GM23338 (cell line): ENCODE measurements around the gene CDYL2. TPM values are rescaled to one million over a fixed set of nuclear protein-coding genes. Genes with fewer than 3 reads are reported as not detected.

ENCODE experiments used
- ATAC-seq: fragments of 200-7000 bp; cut with Tn5 transposase; 3 replicates; pipeline ENCODE4 v1.9.1; 2020
- DNase-seq: peaks from one replicate; pipeline ENCODE4 v3.0.0-alpha.2; 2015; ENCODE audit warnings: low spot score
- H2AFZ ChIP-seq: fragments of 200-600 bp; sonication (generic); 2 replicates; pipeline ENCODE4 v1.8.0; 2016; ENCODE audit warnings: antibody characterized with exemption, mild to moderate bottlenecking, moderate library complexity
- H3F3A ChIP-seq: fragments of 200-600 bp; sonication (generic); replicated peaks from 2 replicates; pipeline ENCODE4 v1.8.0; 2017; ENCODE audit warnings: antibody characterized with exemption, mixed run types, low read depth
- H3K27ac ChIP-seq: fragments of 200-600 bp; sonication (generic); 2 replicates; pipeline ENCODE4 v1.6.1; 2016; ENCODE audit warnings: low read depth
- H3K27me3 ChIP-seq: fragments of 200-600 bp; sonication (generic); 2 replicates; pipeline ENCODE4 v1.8.0; 2016; ENCODE audit warnings: mild to moderate bottlenecking, mixed run types, moderate library complexity; ENCODE audit not compliant: insufficient read depth
- H3K36me3 ChIP-seq: fragments of 200-600 bp; sonication (generic); 2 replicates; pipeline ENCODE4 v1.8.0; 2016; ENCODE audit warnings: mild to moderate bottlenecking; ENCODE audit not compliant: insufficient read depth
- H3K4me1 ChIP-seq: fragments of 200-600 bp; sonication (generic); 2 replicates; pipeline ENCODE4 v1.8.0; 2016; ENCODE audit warnings: mild to moderate bottlenecking, moderate library complexity; ENCODE audit not compliant: insufficient read depth
- H3K4me2 ChIP-seq: fragments of 200-600 bp; sonication (generic); 2 replicates; pipeline ENCODE4 v1.7.1; 2017; ENCODE audit warnings: mixed run types
- H3K4me3 ChIP-seq: fragments of 200-600 bp; sonication (generic); 2 replicates; pipeline ENCODE4 v1.6.1; 2016; ENCODE audit warnings: mixed run types
- H3K79me2 ChIP-seq: fragments of 200-600 bp; sonication (generic); replicated peaks from 2 replicates; pipeline ENCODE4 v1.8.0; 2017; ENCODE audit warnings: mild to moderate bottlenecking; ENCODE audit not compliant: insufficient read depth
- H3K9me2 ChIP-seq: fragments of 200-600 bp; sonication (generic); 2 replicates; pipeline ENCODE4 v1.8.0; 2017; ENCODE audit not compliant: insufficient read depth
- H4K20me1 ChIP-seq: fragments of 200-600 bp; sonication (generic); replicated peaks from 2 replicates; pipeline ENCODE4 v1.8.0; 2017; ENCODE audit warnings: mild to moderate bottlenecking; ENCODE audit not compliant: insufficient read depth
- H3K27ac Mint-ChIP-seq: 2 replicates; pipeline ENCODE4 v1.8.0; 2020; ENCODE audit warnings: inconsistent platforms, mild to moderate bottlenecking, moderate library complexity, mixed read lengths
- H3K27me3 Mint-ChIP-seq: 3 replicates; pipeline ENCODE4 v1.8.0; 2022; ENCODE audit warnings: low read depth, mild to moderate bottlenecking, moderate library complexity, mixed read lengths, inconsistent platforms; ENCODE audit not compliant: insufficient read depth, poor library complexity
- H3K36me3 Mint-ChIP-seq: 3 replicates; pipeline ENCODE4 v1.8.0; 2021; ENCODE audit warnings: low read depth, mild to moderate bottlenecking, inconsistent platforms, moderate library complexity, mixed read lengths
- H3K4me1 Mint-ChIP-seq: 3 replicates; pipeline ENCODE4 v1.8.0; 2020; ENCODE audit warnings: mild to moderate bottlenecking, inconsistent platforms, mixed read lengths
- H3K4me3 Mint-ChIP-seq: 3 replicates; pipeline ENCODE4 v1.8.0; 2021; ENCODE audit warnings: moderate library complexity, mild to moderate bottlenecking, inconsistent platforms, mixed read lengths
- H3K9me3 Mint-ChIP-seq: 3 replicates; pipeline ENCODE4 v1.8.0; 2020; ENCODE audit warnings: moderate library complexity, mild to moderate bottlenecking, inconsistent platforms, mixed read lengths
- CREB1 ChIP-seq: fragments of 250-450 bp; sonication (Bioruptor Pico); IDR thresholded peaks from 2 replicates; pipeline ENCODE4 v1.5.0; 2020; ENCODE audit warnings: low read depth, mild to moderate bottlenecking, moderate library complexity
- ETS1 ChIP-seq: IDR thresholded peaks from 2 replicates; pipeline ENCODE4 v1.6.1; 2016; ENCODE audit warnings: antibody characterized with exemption
- EZH2 ChIP-seq: fragments of 200-600 bp; sonication (generic); IDR thresholded peaks from one replicate; pipeline ENCODE4 v1.8.0; 2017; ENCODE audit warnings: antibody characterized with exemption, mild to moderate bottlenecking, low read depth; ENCODE audit not compliant: unreplicated experiment
- EZH2phosphoT487 ChIP-seq: fragments of 200-600 bp; sonication (generic); IDR thresholded peaks from one replicate; pipeline ENCODE4 v1.8.1; 2018; ENCODE audit warnings: antibody characterized with exemption; ENCODE audit not compliant: unreplicated experiment
- NANOG ChIP-seq: IDR thresholded peaks from 2 replicates; pipeline ENCODE4 v1.6.1; 2016; ENCODE audit warnings: antibody characterized with exemption, borderline replicate concordance
- POLR2AphosphoS5 ChIP-seq: IDR thresholded peaks from 2 replicates; pipeline ENCODE4 v1.6.1; 2016; ENCODE audit warnings: antibody characterized with exemption, low read depth
- REST ChIP-seq: IDR thresholded peaks from one replicate; pipeline ENCODE4 v1.6.1; 2018; ENCODE audit warnings: antibody characterized with exemption; ENCODE audit not compliant: unreplicated experiment
- STAT1 ChIP-seq: IDR thresholded peaks from one replicate; pipeline ENCODE4 v1.6.1; 2016; ENCODE audit warnings: antibody characterized with exemption; ENCODE audit not compliant: unreplicated experiment
- ZNF331 ChIP-seq: fragments of 250-450 bp; sonication (Bioruptor Pico); IDR thresholded peaks from 2 replicates; pipeline ENCODE4 v1.5.0; 2020; ENCODE audit warnings: low read depth, mild to moderate bottlenecking, moderate library complexity
- ZNF462 ChIP-seq: fragments of 250-450 bp; sonication (Bioruptor Pico); IDR thresholded peaks from 2 replicates; pipeline ENCODE4 v1.5.0; 2020; ENCODE audit warnings: mild to moderate bottlenecking, moderate library complexity
- polyA plus RNA-seq: library from polyadenylated mRNA; unstranded; fragments of >200 nt; fragmentation: Nextera tagmentation; extraction: Ambion mirVana; gene quantifications from 2 replicates; pipeline ENCODE4 v1.2.1, GENCODE V29; 2016
- total RNA-seq: library from RNA; depleted of rRNA; stranded (reverse); fragments of >200 nt; shearing (Covaris generic); gene quantifications from 2 replicates; pipeline ENCODE4 v1.2.3, GENCODE V29; 2014

CDYL2 gene
- total and polyA plus RNA-seq, 2 experiments from 2014 or later = 0.82 to 4.3 TPM

GRCh38 chr16:80775450-80775849 lies 28.9 kb downstream of the CDYL2 start:
- no peak overlapping the region for H3K27ac Mint-ChIP-seq
- no peak overlapping the region for H2AFZ ChIP-seq
- H3K9me2 ChIP-seq = no peaks in the 10 kb centered on the region; the same call in 1 of the 2 replicates
- H3K36me3 Mint-ChIP-seq = no peaks in the 10 kb centered on the region
- H3F3A ChIP-seq = no peaks in the 10 kb centered on the region
- TF ChIP-seq ETS1 (no peak), NANOG (no peak)
- no peaks in the 10 kb centered on the region for H3K27me3 ChIP-seq
- no peaks in the 10 kb centered on the region for H3K4me1 Mint-ChIP-seq
- no peaks in the 10 kb centered on the region for H3K36me3 ChIP-seq
- no peaks in the 10 kb centered on the region for H3K4me1 ChIP-seq
- H4K20me1 ChIP-seq = no peaks in the 10 kb centered on the region; the same call in 1 of the 2 replicates
- no peak overlapping the region for H3K4me3 Mint-ChIP-seq
- H3K4me2 ChIP-seq = no peak overlapping the region
- H3K4me3 ChIP-seq = no peak overlapping the region
- no peak overlapping the region for H3K27ac ChIP-seq
- DNase-seq (no peak), ATAC-seq (no peak)
- no peaks in the 10 kb centered on the region for H3K79me2 ChIP-seq
- H3K9me3 Mint-ChIP-seq = peaks cover 3% of the 10 kb centered on the region; the same call in 2 of the 3 replicates
- H3K27me3 Mint-ChIP-seq = peaks cover 1% of the 10 kb centered on the region

GRCh38 chr16:80766798-80767197 lies 37.6 kb downstream of the CDYL2 start:
- Histone ChIP-seq H3K9me2 (no peaks in the 10 kb centered on the region), H3F3A (no peaks in the 10 kb centered on the region), H3K27ac (no peak overlapping the region), H4K20me1 (no peaks in the 10 kb centered on the region), H2AFZ (no peak overlapping the region), H3K4me2 (no peak overlapping the region), H3K79me2 (no peaks in the 10 kb centered on the region), H3K36me3 (no peaks in the 10 kb centered on the region), H3K4me3 (no peak overlapping the region), H3K4me1 (no peaks in the 10 kb centered on the region), H3K27me3 (no peaks in the 10 kb centered on the region)
- no peaks in the 10 kb centered on the region for H3K36me3 Mint-ChIP-seq
- peaks cover 3% of the 10 kb centered on the region for H3K27me3 Mint-ChIP-seq
- DNase-seq (no peak), ATAC-seq (no peak)
- peaks cover 8% of the 10 kb centered on the region; the same call in 1 of the 3 replicates for H3K9me3 Mint-ChIP-seq
- H3K4me3 Mint-ChIP-seq = no peak overlapping the region
- H3K27ac Mint-ChIP-seq = no peak overlapping the region
- H3K4me1 Mint-ChIP-seq = no peaks in the 10 kb centered on the region
- no peak for TF ChIP-seq ZNF462 (CRISPR knock-in tag)
- TF ChIP-seq POLR2AphosphoS5 = no peak
- TF ChIP-seq EZH2phosphoT487 = no peak
- TF ChIP-seq STAT1 = no peak
- TF ChIP-seq ETS1 = no peak
- no peak for TF ChIP-seq CREB1 (CRISPR knock-in tag)
- TF ChIP-seq ZNF331 (CRISPR knock-in tag) = no peak
- TF ChIP-seq REST = no peak
- TF ChIP-seq EZH2 = no peak
